Left lung (tissue), 10 donors: Measurements from ENCODE around the gene TSKS. TPM values are rescaled to one million over a fixed set of nuclear protein-coding genes. Genes with fewer than 3 reads are reported as not detected.

Experiments
- ATAC-seq: fragments of 200-7000 bp; cut with Tn5 transposase; one replicate; pipeline ENCODE4 v1.9.1; 2020; ENCODE audit warnings: moderate library complexity
- DNase-seq, 4 donors: peaks; one replicate each; pipeline ENCODE4 v3.0.0-alpha.2; 2013 to 2020
- H3K27ac ChIP-seq, 2 donors: fragments of 200-600 bp; sonication (generic) in 1 of 2; one replicate each; pipeline versions ENCODE4 v1.5.0 to v1.8.0; 2020 to 2021
- H3K27me3 ChIP-seq, 2 donors: fragments of 200-600 bp; sonication (generic) in 1 of 2; one replicate each; pipeline versions ENCODE4 v1.5.0 to v1.8.0; 2020 to 2021
- H3K36me3 ChIP-seq, 2 donors: fragments of 200-600 bp; sonication (generic) in 1 of 2; one replicate each; pipeline versions ENCODE4 v1.5.0 to v1.8.0; 2020 to 2021
- H3K4me1 ChIP-seq, 2 donors: fragments of 200-600 bp; one replicate each; pipeline ENCODE4 v1.8.0; 2021
- H3K4me3 ChIP-seq, 2 donors: fragments of 200-600 bp; sonication (generic) in 1 of 2; one replicate each; pipeline versions ENCODE4 v1.5.0 to v1.8.0; 2020 to 2021; ENCODE audit warnings: mild to moderate bottlenecking in 1 of 2
- H3K9me3 ChIP-seq, 2 donors: fragments of 200-600 bp; sonication (generic) in 1 of 2; one replicate each; pipeline versions ENCODE4 v1.5.0 to v1.8.0; 2020 to 2021
- intact Hi-C, 2 donors: fragments of 100-400 bp; cut with DNase I; formaldehyde crosslinking; loops; one replicate each; pipeline versions ENCODE4 v1.11.2 to v1.14.2; 2022
- polyA plus RNA-seq, 6 donors: library from polyadenylated mRNA; unstranded; fragments of 120-200 nt; gene quantifications; one replicate each; pipeline ENCODE4 v1.2.1, GENCODE V29; 2013; ENCODE audit not compliant: insufficient read length in 6 of 6
- total RNA-seq, 2 donors: library from RNA; stranded (reverse); fragmentation: NEBNext Ultra II Directional; extraction: Animal tissue kit (Norgen Biotek cat#: 25700); gene quantifications; one replicate each; pipeline ENCODE4 v1.2.1, GENCODE V29; 2021
- TF ChIP-seq, protein P1 (sequence below), 2 donors: fragments of 200-600 bp; sonication (generic) in 1 of 2; IDR thresholded peaks; one replicate each; pipeline versions ENCODE4 v1.5.0 to v1.8.0; 2021; ENCODE audit warnings: antibody characterized with exemption in 2 of 2
- donor health status: DM: no; HTN: yes; CAD: no.
- donor health status: DM: no; HTN: no; CAD: no.

The TSKS gene
- total and polyA plus RNA-seq, 8 donors = 0.17 to 0.45 (median 0.24) TPM; not detected in 1

DNA sequence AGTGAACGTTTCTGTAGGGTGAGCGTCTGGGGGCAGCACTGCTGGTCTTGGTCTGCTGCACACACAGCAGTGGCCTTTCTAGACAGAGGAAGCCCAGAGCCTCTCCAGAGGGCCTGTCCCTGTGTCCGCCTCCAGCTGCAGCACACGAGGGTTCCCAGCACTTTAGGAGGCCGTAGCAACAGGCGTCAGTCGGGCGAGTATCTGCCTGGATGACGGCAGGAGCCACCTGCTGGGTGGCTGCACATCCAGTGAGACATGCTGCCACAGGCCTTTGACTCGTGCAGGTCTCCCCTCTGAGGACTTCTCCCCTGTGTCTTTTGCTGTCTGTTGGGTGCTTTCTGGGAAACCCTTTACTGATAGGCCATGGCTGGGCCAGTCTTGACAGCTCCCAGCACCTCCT, 25.8 kb upstream of the TSKS start:
- DNase-seq (no peak), ATAC-seq (no peak)
- Histone ChIP-seq H3K4me3 (no peak overlapping the region), H3K9me3 (no peaks in the 10 kb centered on the region), H3K27me3 (no peaks in the 10 kb centered on the region), H3K4me1 (no peaks in the 10 kb centered on the region), H3K27ac (no peak overlapping the region), H3K36me3 (peaks cover 0 to 97% of the 10 kb centered on the region in 2 donors)
- intact Hi-C loops = no loop called here
- TF ChIP-seq, protein P1, sequence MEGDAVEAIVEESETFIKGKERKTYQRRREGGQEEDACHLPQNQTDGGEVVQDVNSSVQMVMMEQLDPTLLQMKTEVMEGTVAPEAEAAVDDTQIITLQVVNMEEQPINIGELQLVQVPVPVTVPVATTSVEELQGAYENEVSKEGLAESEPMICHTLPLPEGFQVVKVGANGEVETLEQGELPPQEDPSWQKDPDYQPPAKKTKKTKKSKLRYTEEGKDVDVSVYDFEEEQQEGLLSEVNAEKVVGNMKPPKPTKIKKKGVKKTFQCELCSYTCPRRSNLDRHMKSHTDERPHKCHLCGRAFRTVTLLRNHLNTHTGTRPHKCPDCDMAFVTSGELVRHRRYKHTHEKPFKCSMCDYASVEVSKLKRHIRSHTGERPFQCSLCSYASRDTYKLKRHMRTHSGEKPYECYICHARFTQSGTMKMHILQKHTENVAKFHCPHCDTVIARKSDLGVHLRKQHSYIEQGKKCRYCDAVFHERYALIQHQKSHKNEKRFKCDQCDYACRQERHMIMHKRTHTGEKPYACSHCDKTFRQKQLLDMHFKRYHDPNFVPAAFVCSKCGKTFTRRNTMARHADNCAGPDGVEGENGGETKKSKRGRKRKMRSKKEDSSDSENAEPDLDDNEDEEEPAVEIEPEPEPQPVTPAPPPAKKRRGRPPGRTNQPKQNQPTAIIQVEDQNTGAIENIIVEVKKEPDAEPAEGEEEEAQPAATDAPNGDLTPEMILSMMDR (IDR thresholded peaks at IDR 0.05) = no peak

DNA sequence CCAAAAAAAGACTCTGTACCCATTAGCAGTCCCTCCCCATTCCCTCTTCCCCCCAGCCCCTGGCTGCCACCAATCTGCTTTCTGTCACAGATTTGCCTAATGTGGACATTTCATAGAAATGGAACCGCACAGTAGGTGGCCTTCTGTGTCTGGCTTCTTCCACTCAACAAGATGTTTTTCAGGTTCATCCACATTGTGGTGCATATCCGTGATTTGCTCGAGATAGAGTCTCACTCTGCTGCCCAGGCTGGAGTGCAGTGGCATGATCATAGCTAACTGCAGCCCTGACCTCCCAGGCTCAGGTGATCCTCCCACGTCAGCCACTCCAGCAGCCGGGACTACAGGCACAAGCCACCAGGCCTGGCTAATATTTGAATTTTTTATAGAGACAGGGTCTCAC, 24.6 kb upstream of the TSKS start:
- no peak for ATAC-seq
- DNase-seq = no peak
- Histone ChIP-seq H3K27ac (no peak overlapping the region), H3K36me3 (peaks cover 0 to 97% of the 10 kb centered on the region in 2 donors), H3K27me3 (no peaks in the 10 kb centered on the region), H3K4me1 (no peaks in the 10 kb centered on the region), H3K9me3 (no peaks in the 10 kb centered on the region), H3K4me3 (no peak overlapping the region)
- intact Hi-C loops = no loop called here
- TF ChIP-seq, protein P1 (IDR thresholded peaks at IDR 0.05) = no peak

DNA sequence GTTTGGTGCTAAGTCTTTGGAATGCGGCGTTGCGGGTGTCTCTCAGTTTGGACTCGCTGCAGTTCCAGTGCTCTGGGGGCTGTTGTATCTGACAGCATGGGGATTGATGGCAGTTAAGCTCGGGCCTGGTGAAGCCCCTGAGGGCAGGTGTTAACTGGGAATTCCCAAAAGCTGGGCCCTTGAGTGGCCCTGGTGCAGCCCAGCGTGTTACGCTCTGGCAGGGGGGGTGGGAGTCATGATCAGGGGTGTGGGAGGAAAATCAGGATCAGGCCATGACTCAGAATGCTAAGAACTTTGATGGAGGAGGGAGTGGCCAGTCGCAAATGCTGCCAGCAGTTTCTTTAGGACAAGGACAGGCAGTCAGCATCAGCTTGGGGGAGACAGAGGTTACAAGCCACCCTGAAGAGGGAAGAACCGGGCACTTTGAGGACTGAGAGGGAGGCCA, 23.3 kb upstream of the TSKS start:
- TF ChIP-seq, protein P1 (IDR thresholded peaks at IDR 0.05) = no peak
- Histone ChIP-seq H3K36me3 (peaks cover 0 to 91% of the 10 kb centered on the region in 2 donors), H3K9me3 (no peaks in the 10 kb centered on the region), H3K27me3 (no peaks in the 10 kb centered on the region), H3K27ac (no peak overlapping the region), H3K4me1 (peaks cover 0 to 3% of the 10 kb centered on the region in 2 donors), H3K4me3 (no peak overlapping the region)
- DNase-seq (no peak), ATAC-seq (peak; percentile 58)
- intact Hi-C loops = no loop called here

DNA sequence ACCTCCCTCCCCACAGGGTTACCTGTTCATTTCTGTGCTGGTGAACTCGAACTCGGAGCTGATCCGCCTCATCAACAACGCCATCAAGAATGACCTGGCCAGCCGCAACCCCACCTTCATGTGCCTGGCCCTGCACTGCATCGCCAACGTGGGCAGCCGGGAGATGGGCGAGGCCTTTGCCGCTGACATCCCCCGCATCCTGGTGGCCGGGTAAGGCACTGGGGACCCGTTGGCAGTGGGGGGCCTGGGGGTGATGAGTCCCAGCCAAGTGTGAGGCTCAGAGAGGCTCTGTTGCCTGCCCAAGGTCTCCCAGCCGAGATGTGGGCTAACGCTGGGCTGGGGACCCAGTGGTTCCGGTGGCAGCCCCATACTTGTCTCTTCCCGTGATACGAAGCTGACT, 19.4 kb upstream of the TSKS start:
- TF ChIP-seq, protein P1 (IDR thresholded peaks at IDR 0.05) = no peak
- Histone ChIP-seq H3K27me3 (no peaks in the 10 kb centered on the region), H3K9me3 (no peaks in the 10 kb centered on the region), H3K4me1 (peaks cover 0 to 21% of the 10 kb centered on the region in 2 donors), H3K36me3 (peaks cover 0 to 52% of the 10 kb centered on the region in 2 donors), H3K4me3 (no peak overlapping the region), H3K27ac (no peak overlapping the region)
- DNase-seq (no peak), ATAC-seq (no peak)
- intact Hi-C loops = no loop called here

DNA sequence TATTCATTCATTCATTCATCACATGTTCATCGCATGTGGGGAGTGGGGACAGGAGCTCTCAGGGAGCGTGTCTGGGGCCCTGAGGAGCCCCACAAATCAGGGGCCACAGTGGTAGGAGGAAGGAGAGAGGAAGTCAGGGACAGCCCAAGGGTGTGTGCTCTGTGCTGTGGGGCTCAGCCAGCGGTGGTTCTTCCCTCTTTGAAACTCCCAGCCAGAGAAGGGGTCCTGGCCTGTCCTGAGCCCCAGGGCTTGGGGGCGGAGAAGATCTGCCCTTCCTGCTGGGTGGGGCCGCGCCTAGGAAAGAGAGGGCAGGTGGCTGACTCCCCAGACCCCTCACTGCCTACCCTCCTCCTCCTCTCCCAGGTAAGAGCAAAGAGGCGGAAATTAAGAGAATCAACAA, 18.3 kb upstream of the TSKS start:
- Histone ChIP-seq H3K4me3 (no peak overlapping the region), H3K27ac (peak overlapping the region in 1 of 2 donors; percentile 36), H3K9me3 (no peaks in the 10 kb centered on the region), H3K4me1 (peaks cover 0 to 21% of the 10 kb centered on the region in 2 donors), H3K36me3 (peaks cover 0 to 42% of the 10 kb centered on the region in 2 donors), H3K27me3 (no peaks in the 10 kb centered on the region)
- ATAC-seq = no peak
- TF ChIP-seq, protein P1 (IDR thresholded peaks at IDR 0.05) = no peak
- intact Hi-C loops = no loop called here
- no peak for DNase-seq
